OCI-LY3 (cell line): Measurements from ENCODE around the gene VWA3A.
A peak's percentile ranks its signal among the peaks of the same experiment; 100 is the strongest.

Source experiments
- H2AFZ ChIP-seq: fragments of 200-600, 300-600 bp; shearing (Covaris generic); 2 replicates; pipeline ENCODE4 v1.6.0; 2014; ENCODE audit warnings: antibody characterized with exemption, low read depth, low read length
- H3K27ac ChIP-seq: fragments of 200-600, 300-600 bp; sonication (generic); 2 replicates; pipeline ENCODE4 v1.5.1; 2014; ENCODE audit warnings: mild to moderate bottlenecking, low read length, moderate library complexity, mixed read lengths
- H3K27me3 ChIP-seq: fragments of 200-600, 300-600 bp; sonication (generic); 2 replicates; pipeline ENCODE4 v1.6.1; 2014; ENCODE audit warnings: low read depth, low read length, mixed read lengths
- H3K36me3 ChIP-seq: fragments of 200-600, 300-600 bp; sonication (generic); replicated peaks from 2 replicates; pipeline ENCODE3; 2014; ENCODE audit warnings: low read depth, low read length, mixed read lengths
- H3K4me1 ChIP-seq: fragments of 300-600, 200-600 bp; sonication (generic); 2 replicates; pipeline ENCODE4 v1.6.1; 2014; ENCODE audit warnings: low read length, mixed read lengths
- H3K4me2 ChIP-seq: fragments of 200-600, 300-600 bp; sonication (generic); 2 replicates; pipeline ENCODE4 v1.6.1; 2014; ENCODE audit warnings: low read length, mixed read lengths
- H3K4me3 ChIP-seq: fragments of 300-600, 200-600 bp; sonication (generic); 2 replicates; pipeline ENCODE4 v1.5.1; 2014; ENCODE audit warnings: antibody characterized with exemption, mild to moderate bottlenecking, low read length, moderate library complexity
- H3K79me2 ChIP-seq: fragments of 300-600, 200-600 bp; shearing (Covaris generic); 2 replicates; pipeline ENCODE4 v1.6.1; 2014; ENCODE audit warnings: mild to moderate bottlenecking, low read length, mixed read lengths
- H3K9ac ChIP-seq: fragments of 300-600, 200-600 bp; shearing (Covaris generic); 2 replicates; pipeline ENCODE4 v1.6.0; 2014; ENCODE audit warnings: mild to moderate bottlenecking, low read length, moderate library complexity
- H3K9me3 ChIP-seq: fragments of 200-600, 300-600 bp; shearing (Covaris generic); 2 replicates; pipeline ENCODE4 v1.6.1; 2014; ENCODE audit warnings: low read length, mixed read lengths; ENCODE audit not compliant: insufficient read depth
- H4K20me1 ChIP-seq: fragments of 200-600, 300-600 bp; sonication (generic); 2 replicates; pipeline ENCODE4 v1.6.1; 2016; ENCODE audit warnings: low read length, mixed read lengths; ENCODE audit not compliant: insufficient read depth
- EZH2phosphoT487 ChIP-seq: fragments of 200-600 bp; shearing (Covaris generic); IDR thresholded peaks from 2 replicates; pipeline ENCODE4 v1.6.1; 2018; ENCODE audit warnings: antibody characterized with exemption, mixed run types, low read depth
- TF ChIP-seq, protein P1 (sequence below): fragments of 200-600, 300-600 bp; sonication (generic); IDR thresholded peaks from 2 replicates; pipeline ENCODE4 v1.5.1; 2014; ENCODE audit warnings: antibody characterized with exemption, low read length, low read depth

Gene VWA3A

DNA sequence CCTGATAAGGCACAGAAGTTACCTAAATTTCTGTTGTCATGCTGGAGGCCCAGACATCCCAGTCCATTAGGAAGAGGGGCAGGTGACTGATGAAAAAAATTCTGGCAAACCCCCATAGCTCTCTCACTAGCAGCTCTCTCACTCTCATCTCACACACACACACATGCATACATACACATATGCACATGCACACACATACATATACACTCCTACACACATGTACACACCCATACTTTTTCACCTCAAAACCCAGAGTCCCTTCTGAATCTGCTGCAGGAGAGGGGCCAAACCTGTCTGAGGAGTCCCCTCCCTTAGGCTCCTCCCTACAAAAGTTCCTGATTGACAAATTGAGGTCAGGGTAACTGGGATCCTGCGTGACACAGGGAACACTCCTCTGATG, 47.4 kb downstream of the VWA3A start:
- Histone ChIP-seq H3K27me3 (peaks cover 42% of the 10 kb centered on the region), H4K20me1 (no peaks in the 10 kb centered on the region), H2AFZ (no peak overlapping the region), H3K9me3 (no peaks in the 10 kb centered on the region), H3K4me3 (no peak overlapping the region), H3K9ac (no peak overlapping the region), H3K79me2 (no peaks in the 10 kb centered on the region), H3K27ac (no peak overlapping the region), H3K36me3 (no peaks in the 10 kb centered on the region), H3K4me2 (no peak overlapping the region), H3K4me1 (no peaks in the 10 kb centered on the region)
- TF ChIP-seq, protein P1, sequence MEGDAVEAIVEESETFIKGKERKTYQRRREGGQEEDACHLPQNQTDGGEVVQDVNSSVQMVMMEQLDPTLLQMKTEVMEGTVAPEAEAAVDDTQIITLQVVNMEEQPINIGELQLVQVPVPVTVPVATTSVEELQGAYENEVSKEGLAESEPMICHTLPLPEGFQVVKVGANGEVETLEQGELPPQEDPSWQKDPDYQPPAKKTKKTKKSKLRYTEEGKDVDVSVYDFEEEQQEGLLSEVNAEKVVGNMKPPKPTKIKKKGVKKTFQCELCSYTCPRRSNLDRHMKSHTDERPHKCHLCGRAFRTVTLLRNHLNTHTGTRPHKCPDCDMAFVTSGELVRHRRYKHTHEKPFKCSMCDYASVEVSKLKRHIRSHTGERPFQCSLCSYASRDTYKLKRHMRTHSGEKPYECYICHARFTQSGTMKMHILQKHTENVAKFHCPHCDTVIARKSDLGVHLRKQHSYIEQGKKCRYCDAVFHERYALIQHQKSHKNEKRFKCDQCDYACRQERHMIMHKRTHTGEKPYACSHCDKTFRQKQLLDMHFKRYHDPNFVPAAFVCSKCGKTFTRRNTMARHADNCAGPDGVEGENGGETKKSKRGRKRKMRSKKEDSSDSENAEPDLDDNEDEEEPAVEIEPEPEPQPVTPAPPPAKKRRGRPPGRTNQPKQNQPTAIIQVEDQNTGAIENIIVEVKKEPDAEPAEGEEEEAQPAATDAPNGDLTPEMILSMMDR: no peak
- TF ChIP-seq EZH2phosphoT487: no peak

DNA sequence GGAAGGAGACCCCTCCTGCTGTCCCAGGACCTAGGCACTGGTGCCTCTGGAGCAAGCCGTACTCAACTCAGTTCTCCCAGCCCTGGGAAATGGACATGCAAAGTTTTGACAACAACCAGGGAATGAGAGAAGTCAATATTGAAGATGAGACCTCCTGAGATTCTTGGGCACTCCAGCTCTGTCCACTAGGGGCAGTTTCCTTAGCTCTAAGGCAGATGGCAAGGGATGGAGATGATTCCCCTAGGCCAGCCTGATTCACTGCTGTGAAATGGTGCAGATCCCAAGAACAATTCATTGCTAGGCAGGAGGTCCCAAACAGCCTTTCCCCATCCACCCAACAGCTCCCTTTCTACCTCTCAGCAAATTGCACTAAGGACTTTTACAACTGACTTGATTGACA, 49.4 kb downstream of the VWA3A start:
- no peak for TF ChIP-seq EZH2phosphoT487
- TF ChIP-seq, protein P1: peak; percentile 41
- Histone ChIP-seq H3K79me2 (no peaks in the 10 kb centered on the region), H3K4me3 (no peak overlapping the region), H3K27me3 (peaks cover 37% of the 10 kb centered on the region), H3K9me3 (no peaks in the 10 kb centered on the region), H4K20me1 (no peaks in the 10 kb centered on the region), H3K9ac (no peak overlapping the region), H3K36me3 (no peaks in the 10 kb centered on the region), H2AFZ (no peak overlapping the region), H3K27ac (no peak overlapping the region), H3K4me1 (no peaks in the 10 kb centered on the region), H3K4me2 (no peak overlapping the region)

DNA sequence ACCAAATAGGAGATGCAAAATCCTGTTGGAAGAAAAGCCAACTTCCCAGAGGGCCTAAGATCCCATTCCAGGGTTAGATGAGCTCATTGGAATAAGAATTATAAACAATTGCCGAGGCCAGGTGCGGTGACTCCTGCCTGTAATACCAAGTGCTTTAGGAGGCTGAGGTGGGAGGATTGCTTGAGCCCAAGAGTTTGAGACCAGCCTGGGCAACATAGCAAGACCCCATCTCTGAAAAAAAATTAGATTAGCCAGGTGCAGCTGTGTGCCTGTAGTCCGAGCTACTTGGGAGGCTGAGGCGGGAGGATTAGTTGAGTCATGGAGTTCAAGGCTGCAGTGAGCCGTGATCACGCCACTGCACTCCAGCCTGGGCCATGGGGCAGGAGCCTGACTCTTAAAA, 52.2 kb downstream of the VWA3A start:
- no peaks in the 10 kb centered on the region for H3K9me3 ChIP-seq
- H3K9ac ChIP-seq: no peak overlapping the region
- no peaks in the 10 kb centered on the region for H3K4me1 ChIP-seq
- TF ChIP-seq, protein P1: no peak
- no peak for TF ChIP-seq EZH2phosphoT487
- no peak overlapping the region for H3K4me2 ChIP-seq
- no peaks in the 10 kb centered on the region for H3K79me2 ChIP-seq
- peaks cover 15% of the 10 kb centered on the region; the same call in 1 of the 2 replicates for H3K27me3 ChIP-seq
- no peak overlapping the region for H3K4me3 ChIP-seq
- H3K27ac ChIP-seq: no peak overlapping the region
- no peak overlapping the region for H2AFZ ChIP-seq
- no peaks in the 10 kb centered on the region for H4K20me1 ChIP-seq
- H3K36me3 ChIP-seq: no peaks in the 10 kb centered on the region

DNA sequence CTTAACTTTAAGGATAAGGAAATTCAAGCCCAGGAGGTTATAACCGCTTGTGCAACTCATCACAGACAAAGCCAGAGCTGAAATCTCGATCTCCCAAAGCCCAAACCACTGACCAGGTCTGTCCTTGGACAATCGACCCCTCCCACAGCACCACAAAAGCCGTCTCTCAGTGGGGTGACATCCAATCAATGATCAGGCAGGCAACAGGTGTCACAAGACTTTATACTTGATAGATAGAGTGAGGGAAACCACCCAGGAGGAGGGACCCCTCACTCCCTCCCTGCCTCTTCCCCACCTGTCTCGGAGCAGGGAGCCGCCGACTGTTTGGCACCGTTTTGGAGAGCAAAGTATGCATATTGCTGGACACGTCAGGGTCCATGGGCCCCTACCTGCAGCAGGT, 55.5 kb downstream of the VWA3A start:
- no peaks in the 10 kb centered on the region for H3K36me3 ChIP-seq
- no peaks in the 10 kb centered on the region for H3K79me2 ChIP-seq
- no peak overlapping the region for H3K9ac ChIP-seq
- no peaks in the 10 kb centered on the region for H4K20me1 ChIP-seq
- TF ChIP-seq, protein P1: no peak
- no peak for TF ChIP-seq EZH2phosphoT487
- no peaks in the 10 kb centered on the region for H3K9me3 ChIP-seq
- 0 out of 2 replicates have a peak, but pooled peaks cover 8% of the 10 kb centered on the region for H3K27me3 ChIP-seq
- no peak overlapping the region for H3K4me2 ChIP-seq
- H2AFZ ChIP-seq: no peak overlapping the region
- peaks cover 4% of the 10 kb centered on the region; the same call in 1 of the 2 replicates for H3K4me1 ChIP-seq
- H3K4me3 ChIP-seq: no peak overlapping the region
- H3K27ac ChIP-seq: no peak overlapping the region
